ENCODE data around the gene ODF2. TPM values are rescaled to one million over a fixed set of nuclear protein-coding genes. Genes with fewer than 3 reads are reported as not detected.

The ODF2 gene
- total and polyA plus RNA-seq, 2 of the 8 experiments (the other 6 are each of a cell fraction or from before 2014, with no cell fraction given), result 5.6 to 17.9 TPM

- TF ChIP-seq CTCF (IDR thresholded peaks at IDR 0.05; ENCODE audit: control extremely low read depth in 1 of 3, insufficient read depth in 1 of 3, low read depth in 1 of 3, low read length in 3 of 3) (no peak), SP2 (IDR thresholded peaks at IDR 0.05; ENCODE audit: low read length) (no peak), MAX (IDR thresholded peaks at IDR 0.05) (peak; percentile 72), PHF8 (conservative IDR thresholded peaks at IDR 0.05; ENCODE audit: low read depth, low read length) (peak; percentile 52), HDAC6 (IDR thresholded peaks at IDR 0.05; ENCODE audit: low read depth, low read length) (no peak), FOSL1 (IDR thresholded peaks at IDR 0.05; ENCODE audit: insufficient read depth, low read depth, low read length) (no peak), SP1 (IDR thresholded peaks at IDR 0.05; ENCODE audit: low read depth, low read length) (peak; percentile 82; the same call in 1 of the 2 replicates), KDM1A (IDR thresholded peaks at IDR 0.05; ENCODE audit: borderline replicate concordance, low read length) (no peak), TAF1 (IDR thresholded peaks at IDR 0.05; ENCODE audit: low read depth, low read length) (peak; percentile 61), BACH1 (IDR thresholded peaks at IDR 0.05; ENCODE audit: low read length) (no peak), MAFK (IDR thresholded peaks at IDR 0.05; ENCODE audit: low read depth, low read length) (no peak), CREB1 (IDR thresholded peaks at IDR 0.05) (peak; percentile 88), RNF2 (IDR thresholded peaks at IDR 0.05; ENCODE audit: borderline replicate concordance, low read depth, low read length, missing control alignments, poor library complexity, severe bottlenecking) (no peak), BCL11A (IDR thresholded peaks at IDR 0.05; ENCODE audit: low read depth in 2 of 2, low read length in 2 of 2) (no peak), ZNF274 (IDR thresholded peaks at IDR 0.05; ENCODE audit: borderline replicate concordance, extremely low read depth, low read length) (no peak), TBP (IDR thresholded peaks at IDR 0.05; ENCODE audit: low read depth, low read length) (0 out of 2 replicates have a peak, but pooled peaks have one; percentile 15)
Observed at GRCh38 chr9:128455849-128456612, at the start of gene ODF2 (continued).

Data from H1 (cell line).